HG02943 (cell line): ENCODE results near the gene PLCD3.

ENCODE experiments used
- ATAC-seq: cut with Tn5 transposase; IDR thresholded peaks from one replicate; pipeline ENCODE4 v1.9.1; 2021; ENCODE audit warnings: mild to moderate bottlenecking, low read depth, moderate library complexity; ENCODE audit not compliant: unreplicated experiment

PLCD3 gene

GRCh38 chr17:45104497-45104896, 27.8 kb downstream of the PLCD3 start:
- no peak for ATAC-seq

- ATAC-seq, result no peak
These were observed 28.3 kb downstream of the PLCD3 start for GRCh38 chr17:45104029-45104428.

- no peak for ATAC-seq
These were observed 29.0 kb downstream of the PLCD3 start for GRCh38 chr17:45103269-45103795.

GRCh38 chr17:45102856-45103255, 29.5 kb downstream of the PLCD3 start:
- ATAC-seq, result no peak

GRCh38 chr17:45101883-45102811, 30.2 kb downstream of the PLCD3 start:
- ATAC-seq, result no peak

GRCh38 chr17:45101546-45101882, 30.8 kb downstream of the PLCD3 start:
- no peak for ATAC-seq

- no peak for ATAC-seq
These were observed 33.3 kb downstream of the PLCD3 start for GRCh38 chr17:45098869-45099616.

- ATAC-seq, result no peak
These were observed 34.0 kb downstream of the PLCD3 start for GRCh38 chr17:45098081-45098868.

- ATAC-seq, result no peak
These were observed 35.4 kb downstream of the PLCD3 start for GRCh38 chr17:45096926-45097325.

- no peak for ATAC-seq
These were observed 36.2 kb downstream of the PLCD3 start for GRCh38 chr17:45096141-45096540.

GRCh38 chr17:45093444-45094110, 38.7 kb downstream of the PLCD3 start:
- no peak for ATAC-seq

- no peak for ATAC-seq
These were observed 39.3 kb downstream of the PLCD3 start for GRCh38 chr17:45092911-45093430.

GRCh38 chr17:45091778-45092425, 40.4 kb downstream of the PLCD3 start:
- ATAC-seq, result no peak

GRCh38 chr17:45090711-45091110, 41.6 kb downstream of the PLCD3 start:
- no peak for ATAC-seq

- ATAC-seq, result no peak
These were observed 43.6 kb downstream of the PLCD3 start for GRCh38 chr17:45088741-45089140.

- no peak for ATAC-seq
These were observed 44.3 kb downstream of the PLCD3 start for GRCh38 chr17:45087978-45088377.

- no peak for ATAC-seq
These were observed 44.8 kb downstream of the PLCD3 start for GRCh38 chr17:45087504-45087975.

GRCh38 chr17:45086865-45087503, 45.3 kb downstream of the PLCD3 start:
- ATAC-seq, result no peak

- ATAC-seq, result no peak
These were observed 45.9 kb downstream of the PLCD3 start for GRCh38 chr17:45086391-45086790.
